Measurements from ENCODE around the gene NIFK.
"Not testable (repeated sequence)": the region's sequence is repeated elsewhere in the genome, so short reads cannot be mapped to it uniquely, and the experiment has no call there.

The NIFK gene

GRCh38 chr2:121695171-121695451 is 41.6 kb downstream of the NIFK start (continued):
- TF ChIP-seq ZNF785 (tag by site-specific recombination; IDR thresholded peaks at IDR 0.05) (no peak), ZNF660 (tag by site-specific recombination; IDR thresholded peaks at IDR 0.05) (no peak), TCF7L2 (IDR thresholded peaks at IDR 0.05; ENCODE audit: borderline replicate concordance, low read depth, low read length) (no peak), PRDM10 (tag by site-specific recombination; IDR thresholded peaks at IDR 0.05) (no peak), ZNF610 (tag by site-specific recombination; IDR thresholded peaks at IDR 0.05; ENCODE audit: borderline replicate concordance) (no peak), GFI1B (tag by site-specific recombination; IDR thresholded peaks at IDR 0.05) (no peak), IKZF3 (tag by site-specific recombination; IDR thresholded peaks at IDR 0.05) (no peak), ZNF560 (tag by site-specific recombination; IDR thresholded peaks at IDR 0.05; ENCODE audit: borderline replicate concordance) (no peak), KLF7 (tag by site-specific recombination; IDR thresholded peaks at IDR 0.05; ENCODE audit: borderline replicate concordance) (no peak), ZNF626 (tag by site-specific recombination; IDR thresholded peaks at IDR 0.05) (no peak), ZNF518A (tag by site-specific recombination; conservative IDR thresholded peaks at IDR 0.05; ENCODE audit: low read depth) (no peak), ZNF426 (tag by site-specific recombination; IDR thresholded peaks at IDR 0.05) (no peak)

GRCh38 chr2:121694398-121695170 is 42.1 kb downstream of the NIFK start:
- no peak for TF ChIP-seq KLF10 (tag by site-specific recombination; IDR thresholded peaks at IDR 0.05)
- TF ChIP-seq ZNF335 (tag by site-specific recombination; conservative IDR thresholded peaks at IDR 0.05), result 0 out of 2 replicates have a peak, but pooled peaks have one; percentile 17
- Histone ChIP-seq H3K27ac (ENCODE audit: extremely low read depth, low read depth, low read length) (no peak overlapping the region), H3K4me3 (ENCODE audit: low read depth, low read length) (no peak overlapping the region), H3K4me1 (ENCODE audit: control insufficient read depth, insufficient read depth, low read length) (peaks cover 6% of the 10 kb centered on the region; the same call in 1 of the 2 replicates), H3K36me3 (ENCODE audit: control insufficient read depth in 2 of 2, insufficient read depth in 1 of 2, low read length in 2 of 2) (no peaks in the 10 kb centered on the region), H3K9me3 (ENCODE audit: control insufficient read depth, insufficient read depth, low read depth, low read length) (no peaks in the 10 kb centered on the region)
- POLR2A ChIA-PET, result no interaction called here
- CTCF ChIA-PET, result interaction anchor here (1.1 kb wide), 1 partner anchor 32 kb away, joined by 8 read pairs; no protein-coding TSS in a partner anchor

GRCh38 chr2:121690572-121690971 is 46.1 kb downstream of the NIFK start:
- POLR2A ChIA-PET, result interaction anchor here (1.8 kb wide), 1 partner anchor 160 kb away, joined by 6 read pairs; the partner anchor contains the start of gene RNU4ATAC
- not testable (repeated sequence) for H3K4me3 ChIP-seq (ENCODE audit: low read depth, low read length); H3K9me3 ChIP-seq (ENCODE audit: control insufficient read depth, insufficient read depth, low read depth, low read length); H3K4me1 ChIP-seq (ENCODE audit: control insufficient read depth, insufficient read depth, low read length); H3K36me3 ChIP-seq (ENCODE audit: control insufficient read depth in 2 of 2, insufficient read depth in 1 of 2, low read length in 2 of 2); H3K27ac ChIP-seq (ENCODE audit: extremely low read depth, low read depth, low read length)
- TF ChIP-seq ZNF580 (tag by site-specific recombination; IDR thresholded peaks at IDR 0.05) (peak; percentile 17; the same call in 1 of the 2 replicates), ZNF146 (tag by site-specific recombination; IDR thresholded peaks at IDR 0.05) (peak; percentile 91)
- CTCF ChIA-PET, result interaction anchor here (0.5 kb wide), 1 partner anchor 29 kb away, joined by 3 read pairs; no protein-coding TSS in a partner anchor

Measured in HEK293 (cell line).